CD14-positive monocyte (primary cell): ENCODE data around the gene CYP26A1. TPM values are rescaled to one million over a fixed set of nuclear protein-coding genes. Genes with fewer than 3 reads are reported as not detected.
"Not testable (repeated sequence)": the region's sequence is repeated elsewhere in the genome, so short reads cannot be mapped to it uniquely, and the experiment has no call there.

ENCODE experiments used
- DNase-seq, 3 donors: peaks; one replicate each; pipeline ENCODE4 v3.0.0-alpha.2; 2011 to 2022
- H2AFZ ChIP-seq: 2 replicates; pipeline ENCODE4 v1.6.0; 2012; ENCODE audit warnings: mild to moderate bottlenecking, low read depth, low read length, inconsistent platforms; ENCODE audit not compliant: insufficient read depth, poor library complexity, severe bottlenecking
- H3K27ac ChIP-seq, 2 donors: 1 replicate in 1 of 2; 2 replicates in 1 of 2; pipeline ENCODE4 v1.5.1; 2012 to 2013; ENCODE audit warnings: low read length in 2 of 2, control low read depth in 1 of 2, inconsistent platforms in 1 of 2, low read depth in 1 of 2, mild to moderate bottlenecking in 1 of 2
- H3K27me3 ChIP-seq, 2 donors: one replicate each; pipeline versions ENCODE4 v1.6.0 to v1.6.1; 2011 to 2013; ENCODE audit warnings: low read length in 2 of 2; ENCODE audit not compliant: control insufficient read depth in 2 of 2, insufficient read depth in 2 of 2
- H3K36me3 ChIP-seq, 2 donors: replicated peaks in 1 of 2; 1 replicate in 1 of 2; 2 replicates in 1 of 2; pipeline versions ENCODE4 v1.5.1 to v1.6.1; 2012 to 2013; ENCODE audit warnings: low read length in 2 of 2, control low read depth in 1 of 2, inconsistent platforms in 1 of 2, mild to moderate bottlenecking in 1 of 2; ENCODE audit not compliant: insufficient read depth in 2 of 2, control insufficient read depth in 1 of 2
- H3K4me1 ChIP-seq, 2 donors: 1 replicate in 1 of 2; 2 replicates in 1 of 2; pipeline versions ENCODE4 v1.5.1 to v1.6.1; 2012 to 2013; ENCODE audit warnings: low read length in 2 of 2, control low read depth in 1 of 2, inconsistent platforms in 1 of 2, mild to moderate bottlenecking in 1 of 2, moderate library complexity in 1 of 2; ENCODE audit not compliant: insufficient read depth in 2 of 2, control insufficient read depth in 1 of 2
- H3K4me2 ChIP-seq: replicated peaks from 2 replicates; pipeline ENCODE3; 2012; ENCODE audit warnings: low read length, moderate library complexity, mild to moderate bottlenecking; ENCODE audit not compliant: poor library complexity, severe bottlenecking; ENCODE audit errors: extremely low read depth
- H3K4me3 ChIP-seq, 3 experiments: fragments of 200-600 bp in 1 of 3; sonication (generic) in 1 of 3; replicated peaks in 1 of 3; 1 replicate in 2 of 3; 2 replicates in 1 of 3; pipeline ENCODE4 v1.5.1; 2011 to 2013; ENCODE audit warnings: low read length in 3 of 3, mild to moderate bottlenecking in 3 of 3, control low read depth in 2 of 3, low read depth in 2 of 3, inconsistent platforms in 1 of 3, moderate library complexity in 1 of 3
- H3K79me2 ChIP-seq: 2 replicates; pipeline ENCODE4 v1.6.0; 2012; ENCODE audit warnings: mild to moderate bottlenecking, control low read depth, inconsistent platforms, low read length, moderate library complexity; ENCODE audit not compliant: insufficient read depth
- H3K9ac ChIP-seq: 2 replicates; pipeline ENCODE4 v1.6.0; 2017; ENCODE audit warnings: low read length, mild to moderate bottlenecking; ENCODE audit not compliant: insufficient read depth, poor library complexity, severe bottlenecking
- H3K9me3 ChIP-seq, 2 donors: replicated peaks in 1 of 2; 1 replicate in 1 of 2; 2 replicates in 1 of 2; pipeline versions ENCODE4 v1.5.1 to v1.6.1; 2012 to 2013; ENCODE audit warnings: low read length in 2 of 2, control low read depth in 1 of 2; ENCODE audit not compliant: control insufficient read depth in 1 of 2, insufficient read depth in 1 of 2
- H4K20me1 ChIP-seq: 2 replicates; pipeline ENCODE4 v1.6.0; 2012; ENCODE audit warnings: mild to moderate bottlenecking, low read length, control low read depth, moderate library complexity; ENCODE audit not compliant: insufficient read depth
- H3K27ac Mint-ChIP-seq, 7 donors: one replicate each; pipeline ENCODE4 v1.8.0; 2020; ENCODE audit warnings: mild to moderate bottlenecking in 7 of 7, mixed read lengths in 7 of 7, moderate library complexity in 6 of 7, inconsistent platforms in 2 of 7
- H3K27me3 Mint-ChIP-seq, 3 donors: one replicate each; pipeline ENCODE4 v1.8.0; 2021 to 2022; ENCODE audit warnings: low read depth in 3 of 3, mild to moderate bottlenecking in 3 of 3, mixed read lengths in 3 of 3, moderate library complexity in 3 of 3, inconsistent platforms in 1 of 3
- H3K36me3 Mint-ChIP-seq, 2 donors: one replicate each; pipeline ENCODE4 v1.8.0; 2020; ENCODE audit warnings: mixed read lengths in 2 of 2, inconsistent platforms in 1 of 2, mild to moderate bottlenecking in 1 of 2
- H3K4me1 Mint-ChIP-seq: one replicate; pipeline ENCODE4 v1.8.0; 2020; ENCODE audit warnings: mild to moderate bottlenecking, mixed read lengths
- H3K4me3 Mint-ChIP-seq, 2 donors: one replicate each; pipeline ENCODE4 v1.8.0; 2020; ENCODE audit warnings: mild to moderate bottlenecking in 2 of 2, mixed read lengths in 2 of 2, moderate library complexity in 1 of 2
- H3K9me3 Mint-ChIP-seq, 7 donors: one replicate each; pipeline ENCODE4 v1.8.0; 2020 to 2022; ENCODE audit warnings: mixed read lengths in 7 of 7, mild to moderate bottlenecking in 6 of 7, moderate library complexity in 6 of 7, inconsistent platforms in 2 of 7
- CTCF ChIP-seq: fragments of 200-600 bp; IDR thresholded peaks from one replicate; pipeline ENCODE4 v1.8.0; 2022; ENCODE audit warnings: antibody characterized with exemption, mild to moderate bottlenecking
- WGBS: methylation state at CpG from one replicate; pipeline ENCODE4 v1.1.5; 2013; ENCODE audit warnings: missing lambda C conversion rate; ENCODE audit not compliant: insufficient coverage; 5-methylcytosine and 5-hydroxymethylcytosine counted together
- intact Hi-C, 2 donors: fragments of 100-400 bp; cut with micrococcal nuclease; formaldehyde crosslinking; loops; one replicate each; pipeline versions ENCODE4 v1.15.0 to v1.15.1; 2023
- polyA plus RNA-seq, 3 donors: library from polyadenylated mRNA; depleted of rRNA in 1 of 3; unstranded in 2 of 3; stranded (reverse) in 1 of 3; fragments of 300-500 nt in 2 of 3; fragments of >200 nt in 1 of 3; fragmentation: Illumina TruSeq in 2 of 3; gene quantifications; 1 replicate in 2 of 3; 2 replicates in 1 of 3; pipeline ENCODE4 v1.2.3, GENCODE V29; 2012 to 2021

CYP26A1 gene
- polyA plus RNA-seq, 3 donors: not detected

- H3K27ac Mint-ChIP-seq: no peak overlapping the region
- no peak for DNase-seq
- TF ChIP-seq CTCF: no peak
- H3K4me3 ChIP-seq: no peak overlapping the region
- no peak overlapping the region for H2AFZ ChIP-seq
- peaks cover 0 to 12% (median 2%) of the 10 kb centered on the region in 7 donors for H3K9me3 Mint-ChIP-seq
- H3K9me3 ChIP-seq: no peaks in the 10 kb centered on the region
- H3K27me3 Mint-ChIP-seq: peaks cover 3 to 5% (median 3%) of the 10 kb centered on the region in 3 donors
- H3K79me2 ChIP-seq: no peaks in the 10 kb centered on the region
- no peaks in the 10 kb centered on the region for H3K4me1 ChIP-seq
- H4K20me1 ChIP-seq: no peaks in the 10 kb centered on the region
- H3K4me3 Mint-ChIP-seq: no peak overlapping the region
- H3K9ac ChIP-seq: no peak overlapping the region
- H3K27ac ChIP-seq: no peak overlapping the region
- WGBS: 86% methylated on average over 1 of the region's 3 CpGs
- H3K4me2 ChIP-seq: no peak overlapping the region
- no peaks in the 10 kb centered on the region for H3K4me1 Mint-ChIP-seq
- H3K27me3 ChIP-seq: no peaks in the 10 kb centered on the region
- intact Hi-C loops: no loop called here
- H3K36me3 ChIP-seq: no peaks in the 10 kb centered on the region
- H3K36me3 Mint-ChIP-seq: no peaks in the 10 kb centered on the region
These were observed 25.1 kb downstream of the CYP26A1 start for GRCh38 chr10:93098816-93099215.

GRCh38 chr10:93099670-93100069 lies 26.0 kb downstream of the CYP26A1 start:
- no peak overlapping the region for H3K27ac ChIP-seq
- TF ChIP-seq CTCF: no peak
- H3K9me3 ChIP-seq: no peaks in the 10 kb centered on the region
- peaks cover 0 to 12% (median 2%) of the 10 kb centered on the region in 7 donors for H3K9me3 Mint-ChIP-seq
- no peak for DNase-seq
- H3K27me3 ChIP-seq: no peaks in the 10 kb centered on the region
- H3K36me3 Mint-ChIP-seq: no peaks in the 10 kb centered on the region
- no peak overlapping the region for H3K4me3 Mint-ChIP-seq
- H3K36me3 ChIP-seq: no peaks in the 10 kb centered on the region
- H3K9ac ChIP-seq: no peak overlapping the region
- no peaks in the 10 kb centered on the region for H3K79me2 ChIP-seq
- peaks cover 2 to 5% (median 3%) of the 10 kb centered on the region in 3 donors for H3K27me3 Mint-ChIP-seq
- H3K4me3 ChIP-seq: no peak overlapping the region
- intact Hi-C loops: no loop called here
- no peak overlapping the region for H3K27ac Mint-ChIP-seq
- no peaks in the 10 kb centered on the region for H3K4me1 Mint-ChIP-seq
- WGBS: 92% methylated on average over 7 of the region's 7 CpGs
- H3K4me2 ChIP-seq: no peak overlapping the region
- no peaks in the 10 kb centered on the region for H4K20me1 ChIP-seq
- no peak overlapping the region for H2AFZ ChIP-seq
- no peaks in the 10 kb centered on the region for H3K4me1 ChIP-seq

- H3K4me1 ChIP-seq, H3K36me3 Mint-ChIP-seq, H3K4me2 ChIP-seq, H4K20me1 ChIP-seq, intact Hi-C loops, H3K4me1 Mint-ChIP-seq, H3K27ac ChIP-seq, H3K4me3 ChIP-seq, H3K9ac ChIP-seq, H3K4me3 Mint-ChIP-seq, H3K9me3 ChIP-seq, H3K79me2 ChIP-seq, H3K27ac Mint-ChIP-seq, H3K36me3 ChIP-seq, H3K27me3 ChIP-seq, DNase-seq, H2AFZ ChIP-seq, H3K27me3 Mint-ChIP-seq: not testable (repeated sequence)
- 92% methylated on average over 2 of the region's 3 CpGs for WGBS
- peaks cover 0 to 12% (median 3%) of the 10 kb centered on the region in 7 donors for H3K9me3 Mint-ChIP-seq
These were observed 27.5 kb downstream of the CYP26A1 start for GRCh38 chr10:93101148-93101547.
